ENCODE measurements around the gene NUP188.

NUP188 gene

DNA sequence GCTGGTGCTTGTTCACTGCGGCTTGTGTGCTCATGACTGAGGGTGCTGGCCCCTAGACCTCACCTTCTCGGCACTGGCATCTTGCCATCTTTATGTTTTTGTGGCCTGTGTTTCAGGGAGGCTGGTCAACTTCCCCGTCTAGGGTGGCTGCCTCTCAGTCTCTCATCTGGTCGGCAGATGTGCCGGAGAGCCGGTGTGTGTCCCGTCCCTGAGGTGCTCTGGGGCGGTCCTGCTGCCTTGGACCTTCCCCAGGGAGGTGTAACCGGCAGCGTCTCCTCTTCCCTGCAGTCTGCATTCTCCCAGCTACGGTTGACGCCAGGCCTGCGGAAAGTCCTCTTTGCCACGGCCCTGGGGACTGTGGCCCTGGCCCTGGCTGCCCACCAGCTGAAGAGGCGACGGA, 94.5 kb downstream of the NUP188 start:
- TF ChIP-seq, protein P1, sequence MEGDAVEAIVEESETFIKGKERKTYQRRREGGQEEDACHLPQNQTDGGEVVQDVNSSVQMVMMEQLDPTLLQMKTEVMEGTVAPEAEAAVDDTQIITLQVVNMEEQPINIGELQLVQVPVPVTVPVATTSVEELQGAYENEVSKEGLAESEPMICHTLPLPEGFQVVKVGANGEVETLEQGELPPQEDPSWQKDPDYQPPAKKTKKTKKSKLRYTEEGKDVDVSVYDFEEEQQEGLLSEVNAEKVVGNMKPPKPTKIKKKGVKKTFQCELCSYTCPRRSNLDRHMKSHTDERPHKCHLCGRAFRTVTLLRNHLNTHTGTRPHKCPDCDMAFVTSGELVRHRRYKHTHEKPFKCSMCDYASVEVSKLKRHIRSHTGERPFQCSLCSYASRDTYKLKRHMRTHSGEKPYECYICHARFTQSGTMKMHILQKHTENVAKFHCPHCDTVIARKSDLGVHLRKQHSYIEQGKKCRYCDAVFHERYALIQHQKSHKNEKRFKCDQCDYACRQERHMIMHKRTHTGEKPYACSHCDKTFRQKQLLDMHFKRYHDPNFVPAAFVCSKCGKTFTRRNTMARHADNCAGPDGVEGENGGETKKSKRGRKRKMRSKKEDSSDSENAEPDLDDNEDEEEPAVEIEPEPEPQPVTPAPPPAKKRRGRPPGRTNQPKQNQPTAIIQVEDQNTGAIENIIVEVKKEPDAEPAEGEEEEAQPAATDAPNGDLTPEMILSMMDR (IDR thresholded peaks at IDR 0.05): no peak

DNA sequence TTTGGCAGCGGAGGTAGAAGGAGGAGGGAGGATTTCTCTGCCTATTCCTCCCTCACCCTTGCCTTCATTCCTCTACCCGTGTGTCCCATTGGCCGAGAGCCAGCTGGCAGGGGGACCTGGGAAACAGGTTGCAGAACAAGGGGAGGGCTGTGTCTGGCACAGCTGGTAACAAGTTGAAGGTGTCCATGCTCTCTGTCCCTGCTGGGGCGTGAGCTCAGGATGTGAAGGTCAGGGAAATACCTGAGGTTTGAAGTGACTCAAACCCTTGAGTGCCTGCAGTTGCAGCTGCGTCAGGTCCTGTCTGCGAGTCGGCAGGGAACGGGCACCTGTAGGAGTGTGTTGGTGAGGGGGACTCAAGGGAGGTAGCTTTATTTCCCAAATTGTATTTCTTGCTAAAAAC, 105.1 kb downstream of the NUP188 start:
- TF ChIP-seq, protein P1 (IDR thresholded peaks at IDR 0.05): no peak

DNA sequence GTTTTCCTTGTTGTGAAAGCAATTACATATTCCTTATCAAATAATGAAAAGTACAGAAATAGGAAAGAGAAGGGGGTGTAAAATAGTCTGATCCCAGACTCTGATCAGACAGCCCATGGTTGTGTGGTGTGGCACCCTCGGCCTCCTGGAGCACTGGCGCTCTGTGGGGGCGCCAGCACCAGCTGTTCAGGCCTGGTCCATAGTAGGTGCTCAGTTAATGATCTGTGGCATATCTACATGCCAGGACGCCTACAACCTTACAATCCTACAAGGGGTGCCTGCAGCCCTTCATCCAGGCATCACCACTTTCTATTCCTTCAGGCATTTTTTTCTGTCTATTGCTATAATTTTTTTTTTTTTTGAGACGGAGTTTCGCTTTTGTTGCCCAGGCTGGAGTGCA, 105.5 kb downstream of the NUP188 start:
- TF ChIP-seq, protein P1 (IDR thresholded peaks at IDR 0.05): no peak

DNA sequence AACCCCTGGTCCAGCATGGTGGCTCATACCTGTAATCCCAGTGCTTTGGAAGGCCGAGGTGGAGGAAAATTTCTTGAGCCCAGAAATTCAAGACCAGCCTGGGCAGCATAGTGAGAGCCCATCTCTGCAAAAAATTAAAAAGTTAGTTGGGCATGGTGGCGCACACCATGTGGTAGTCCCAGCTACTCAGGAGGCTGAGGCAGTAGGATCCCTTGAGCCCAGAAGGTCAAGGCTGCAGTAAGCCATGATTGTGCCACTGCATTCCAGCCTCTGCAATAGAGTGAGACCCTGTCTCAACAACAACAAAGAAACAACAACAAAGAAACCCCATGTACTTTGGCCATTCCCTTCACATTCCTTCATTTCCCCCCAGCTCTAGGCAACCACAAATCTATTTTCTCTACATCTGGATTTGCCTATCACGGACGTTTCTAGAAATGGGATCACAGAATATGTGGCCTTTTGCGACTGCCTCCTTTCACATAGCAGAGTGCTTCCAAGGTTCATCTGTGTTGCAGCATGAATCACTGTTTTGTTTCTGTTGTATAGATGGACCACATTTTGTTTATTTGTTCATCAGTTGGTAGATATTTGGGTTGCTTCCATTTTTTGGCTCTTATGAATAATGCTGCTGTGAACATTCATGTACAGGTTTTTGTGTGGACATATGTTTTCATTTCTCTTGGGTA, 106.8 kb downstream of the NUP188 start:
- TF ChIP-seq, protein P1 (IDR thresholded peaks at IDR 0.05): no peak

All from LNCAP (cell line).